OCI-LY1 (cell line): ENCODE data around the gene INO80E.

ENCODE experiments used
- H2AFZ ChIP-seq: fragments of 200-600 bp; sonication (generic), shearing (Covaris generic); 2 replicates; pipeline ENCODE4 v1.6.0; 2014; ENCODE audit warnings: antibody characterized with exemption, mild to moderate bottlenecking, low read length
- H3F3A ChIP-seq: fragments of 200-600 bp; sonication (generic), shearing (Covaris generic); 2 replicates; pipeline ENCODE4 v1.6.0; 2014; ENCODE audit warnings: mild to moderate bottlenecking, antibody characterized with exemption, low read length, moderate library complexity; ENCODE audit not compliant: insufficient read depth
- H3K27ac ChIP-seq: fragments of 200-600 bp; sonication (generic); 2 replicates; pipeline ENCODE4 v1.5.1; 2014; ENCODE audit warnings: low read length, mixed run types, mild to moderate bottlenecking, low read depth; ENCODE audit not compliant: poor library complexity, severe bottlenecking
- H3K27me3 ChIP-seq: fragments of 200-600 bp; sonication (generic); 2 replicates; pipeline ENCODE4 v1.6.0; 2014; ENCODE audit warnings: antibody characterized with exemption, mild to moderate bottlenecking, low read length, moderate library complexity; ENCODE audit not compliant: insufficient read depth
- H3K36me3 ChIP-seq: fragments of 200-600 bp; sonication (generic); 2 replicates; pipeline ENCODE4 v1.6.1; 2014; ENCODE audit warnings: mild to moderate bottlenecking, antibody characterized with exemption, low read length, moderate library complexity, mixed read lengths; ENCODE audit not compliant: insufficient read depth
- H3K4me1 ChIP-seq: fragments of 200-600 bp; sonication (generic); 2 replicates; pipeline ENCODE4 v1.5.1; 2014; ENCODE audit warnings: mild to moderate bottlenecking, low read length, moderate library complexity; ENCODE audit not compliant: insufficient read depth, severe bottlenecking
- H3K4me2 ChIP-seq: fragments of 200-600 bp; sonication (generic), shearing (Covaris generic); 2 replicates; pipeline ENCODE4 v1.6.1; 2014; ENCODE audit warnings: low read length
- H3K4me3 ChIP-seq: fragments of 200-600 bp; sonication (generic); 2 replicates; pipeline ENCODE4 v1.5.1; 2014; ENCODE audit warnings: low read length, low read depth, mild to moderate bottlenecking, mixed read lengths; ENCODE audit not compliant: poor library complexity, severe bottlenecking
- H3K79me2 ChIP-seq: fragments of 200-600 bp; shearing (Covaris generic); 2 replicates; pipeline ENCODE4 v1.6.1; 2016; ENCODE audit warnings: mixed run types, low read length, mixed read lengths; ENCODE audit not compliant: insufficient read depth
- H3K9ac ChIP-seq: fragments of 200-600 bp; sonication (generic), shearing (Covaris generic); 2 replicates; pipeline ENCODE4 v1.6.1; 2014; ENCODE audit warnings: mild to moderate bottlenecking, low read length, mixed read lengths
- H3K9me2 ChIP-seq: fragments of 200-600 bp; sonication (generic), shearing (Covaris generic); 2 replicates; pipeline ENCODE4 v1.6.1; 2014; ENCODE audit warnings: low read depth, mild to moderate bottlenecking, low read length, mixed read lengths
- H3K9me3 ChIP-seq: fragments of 200-600 bp; shearing (Covaris generic); 2 replicates; pipeline ENCODE4 v1.6.1; 2014; ENCODE audit warnings: low read length, mixed read lengths
- H4K20me1 ChIP-seq: fragments of 200-600 bp; sonication (generic), shearing (Covaris generic); 2 replicates; pipeline ENCODE4 v1.6.0; 2016; ENCODE audit warnings: mild to moderate bottlenecking, low read length; ENCODE audit not compliant: insufficient read depth
- CTCF ChIP-seq: fragments of 200-600 bp; sonication (generic), shearing (Covaris generic); IDR thresholded peaks from 2 replicates; pipeline ENCODE4 v1.5.1; 2017; ENCODE audit warnings: mild to moderate bottlenecking, antibody characterized with exemption, low read length, moderate library complexity, mixed read lengths
- EZH2 ChIP-seq: fragments of 200-600 bp; sonication (generic), shearing (Covaris generic); IDR thresholded peaks from 2 replicates; pipeline ENCODE4 v1.8.0; 2017; ENCODE audit warnings: borderline replicate concordance, mixed run types, mild to moderate bottlenecking, antibody characterized with exemption, low read length, moderate library complexity, mixed read lengths

Gene INO80E

GRCh38 chr16:30006659-30007377 lies 10.8 kb downstream of the INO80E start:
- H3K27me3 ChIP-seq, result peaks cover 4% of the 10 kb centered on the region
- no peak overlapping the region for H3K27ac ChIP-seq
- H3F3A ChIP-seq, result no peaks in the 10 kb centered on the region
- H3K36me3 ChIP-seq, result peaks cover 17% of the 10 kb centered on the region
- no peaks in the 10 kb centered on the region for H4K20me1 ChIP-seq
- no peak overlapping the region for H3K4me2 ChIP-seq
- H3K79me2 ChIP-seq, result no peaks in the 10 kb centered on the region
- no peak overlapping the region for H2AFZ ChIP-seq
- no peaks in the 10 kb centered on the region for H3K9me3 ChIP-seq
- TF ChIP-seq EZH2 (no peak), CTCF (no peak)
- no peak overlapping the region for H3K4me3 ChIP-seq
- no peak overlapping the region for H3K9ac ChIP-seq
- no peaks in the 10 kb centered on the region for H3K4me1 ChIP-seq
- H3K9me2 ChIP-seq, result no peaks in the 10 kb centered on the region

DNA sequence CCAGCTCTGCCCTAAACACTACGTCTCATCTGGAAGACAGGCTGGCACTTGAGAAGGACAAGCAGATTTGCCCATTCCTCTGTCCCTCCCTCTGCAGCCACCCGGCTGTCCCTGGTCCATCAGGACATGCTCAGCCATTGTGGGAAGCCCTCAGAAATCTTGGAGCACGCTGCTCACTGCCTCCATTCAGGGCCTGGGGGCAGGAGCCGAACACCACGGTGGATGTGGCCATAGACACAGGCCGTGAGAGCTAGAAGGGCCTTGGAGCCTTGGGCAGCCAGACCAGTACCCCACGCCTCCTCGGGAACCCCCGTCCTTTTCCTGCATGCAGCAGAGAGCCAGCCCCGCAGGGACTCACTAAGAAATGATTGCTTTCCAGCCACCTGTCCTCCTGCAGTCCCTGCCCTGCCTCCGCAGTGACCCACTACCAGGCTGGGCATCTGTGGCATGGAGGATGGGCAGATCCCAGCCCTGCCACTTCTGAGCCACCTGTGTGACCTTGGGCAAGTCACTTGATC lies 11.4 kb downstream of the INO80E start:
- H3K4me3 ChIP-seq, result no peak overlapping the region
- H3K4me1 ChIP-seq, result no peaks in the 10 kb centered on the region
- peaks cover 4% of the 10 kb centered on the region for H3K27me3 ChIP-seq
- TF ChIP-seq CTCF, result no peak
- no peak for TF ChIP-seq EZH2
- no peak overlapping the region for H3K9ac ChIP-seq
- no peak overlapping the region for H3K27ac ChIP-seq
- peaks cover 17% of the 10 kb centered on the region for H3K36me3 ChIP-seq
- no peaks in the 10 kb centered on the region for H3F3A ChIP-seq
- H4K20me1 ChIP-seq, result no peaks in the 10 kb centered on the region
- no peak overlapping the region for H3K4me2 ChIP-seq
- no peaks in the 10 kb centered on the region for H3K9me2 ChIP-seq
- H2AFZ ChIP-seq, result no peak overlapping the region
- no peaks in the 10 kb centered on the region for H3K9me3 ChIP-seq
- H3K79me2 ChIP-seq, result no peaks in the 10 kb centered on the region

GRCh38 chr16:30009085-30009862 lies 13.2 kb downstream of the INO80E start:
- Histone ChIP-seq H3K4me2 (no peak overlapping the region), H3K4me3 (no peak overlapping the region), H3K9ac (no peak overlapping the region), H3F3A (no peaks in the 10 kb centered on the region), H3K4me1 (no peaks in the 10 kb centered on the region), H2AFZ (no peak overlapping the region), H3K9me2 (no peaks in the 10 kb centered on the region), H3K27me3 (peaks cover 4% of the 10 kb centered on the region), H3K79me2 (no peaks in the 10 kb centered on the region), H4K20me1 (no peaks in the 10 kb centered on the region), H3K36me3 (peaks cover 9% of the 10 kb centered on the region), H3K9me3 (no peaks in the 10 kb centered on the region), H3K27ac (no peak overlapping the region)
- TF ChIP-seq EZH2, result no peak
- TF ChIP-seq CTCF, result no peak
